ENCODE results near the gene LEFTY1.
"Not testable (repeated sequence)": the region's sequence is repeated elsewhere in the genome, so short reads cannot be mapped to it uniquely, and the experiment has no call there.

DNA sequence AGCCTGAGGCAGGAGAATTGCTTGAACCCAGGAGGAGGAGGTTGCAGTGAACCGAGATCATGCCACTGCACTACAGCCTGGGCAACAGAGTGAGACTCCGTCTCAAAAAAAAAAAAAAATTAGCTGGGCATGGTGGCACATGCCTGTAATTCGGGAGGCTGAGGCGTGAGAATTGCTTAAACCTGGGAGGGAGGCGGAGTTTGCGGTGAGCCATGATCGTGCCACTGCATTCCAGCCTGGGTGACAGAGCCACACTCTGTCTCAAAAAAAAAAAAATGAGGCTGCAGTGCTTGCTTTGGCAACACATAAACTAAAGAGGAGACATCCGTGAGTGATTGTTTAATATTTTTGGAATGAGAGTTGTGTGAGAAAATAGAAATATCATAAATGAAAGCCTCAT lies 47.1 kb upstream of the LEFTY1 start:
- TF ChIP-seq, protein P1, sequence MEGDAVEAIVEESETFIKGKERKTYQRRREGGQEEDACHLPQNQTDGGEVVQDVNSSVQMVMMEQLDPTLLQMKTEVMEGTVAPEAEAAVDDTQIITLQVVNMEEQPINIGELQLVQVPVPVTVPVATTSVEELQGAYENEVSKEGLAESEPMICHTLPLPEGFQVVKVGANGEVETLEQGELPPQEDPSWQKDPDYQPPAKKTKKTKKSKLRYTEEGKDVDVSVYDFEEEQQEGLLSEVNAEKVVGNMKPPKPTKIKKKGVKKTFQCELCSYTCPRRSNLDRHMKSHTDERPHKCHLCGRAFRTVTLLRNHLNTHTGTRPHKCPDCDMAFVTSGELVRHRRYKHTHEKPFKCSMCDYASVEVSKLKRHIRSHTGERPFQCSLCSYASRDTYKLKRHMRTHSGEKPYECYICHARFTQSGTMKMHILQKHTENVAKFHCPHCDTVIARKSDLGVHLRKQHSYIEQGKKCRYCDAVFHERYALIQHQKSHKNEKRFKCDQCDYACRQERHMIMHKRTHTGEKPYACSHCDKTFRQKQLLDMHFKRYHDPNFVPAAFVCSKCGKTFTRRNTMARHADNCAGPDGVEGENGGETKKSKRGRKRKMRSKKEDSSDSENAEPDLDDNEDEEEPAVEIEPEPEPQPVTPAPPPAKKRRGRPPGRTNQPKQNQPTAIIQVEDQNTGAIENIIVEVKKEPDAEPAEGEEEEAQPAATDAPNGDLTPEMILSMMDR (IDR thresholded peaks at IDR 0.05; ENCODE audit: borderline replicate concordance, extremely low read depth, low read length, poor library complexity, severe bottlenecking) = not testable (repeated sequence)
- TF ChIP-seq EZH2 (IDR thresholded peaks at IDR 0.05; ENCODE audit: borderline replicate concordance, low read depth, low read length, severe bottlenecking) = not testable (repeated sequence)

Data from DND-41 (cell line).